Measurements from ENCODE around the gene RAB3D. TPM values are rescaled to one million over a fixed set of nuclear protein-coding genes. Genes with fewer than 3 reads are reported as not detected.
"Not testable (repeated sequence)": the region's sequence is repeated elsewhere in the genome, so short reads cannot be mapped to it uniquely, and the experiment has no call there.

The RAB3D gene
- total RNA-seq, 1 experiment from 2014 or later: 7.1 TPM

DNA sequence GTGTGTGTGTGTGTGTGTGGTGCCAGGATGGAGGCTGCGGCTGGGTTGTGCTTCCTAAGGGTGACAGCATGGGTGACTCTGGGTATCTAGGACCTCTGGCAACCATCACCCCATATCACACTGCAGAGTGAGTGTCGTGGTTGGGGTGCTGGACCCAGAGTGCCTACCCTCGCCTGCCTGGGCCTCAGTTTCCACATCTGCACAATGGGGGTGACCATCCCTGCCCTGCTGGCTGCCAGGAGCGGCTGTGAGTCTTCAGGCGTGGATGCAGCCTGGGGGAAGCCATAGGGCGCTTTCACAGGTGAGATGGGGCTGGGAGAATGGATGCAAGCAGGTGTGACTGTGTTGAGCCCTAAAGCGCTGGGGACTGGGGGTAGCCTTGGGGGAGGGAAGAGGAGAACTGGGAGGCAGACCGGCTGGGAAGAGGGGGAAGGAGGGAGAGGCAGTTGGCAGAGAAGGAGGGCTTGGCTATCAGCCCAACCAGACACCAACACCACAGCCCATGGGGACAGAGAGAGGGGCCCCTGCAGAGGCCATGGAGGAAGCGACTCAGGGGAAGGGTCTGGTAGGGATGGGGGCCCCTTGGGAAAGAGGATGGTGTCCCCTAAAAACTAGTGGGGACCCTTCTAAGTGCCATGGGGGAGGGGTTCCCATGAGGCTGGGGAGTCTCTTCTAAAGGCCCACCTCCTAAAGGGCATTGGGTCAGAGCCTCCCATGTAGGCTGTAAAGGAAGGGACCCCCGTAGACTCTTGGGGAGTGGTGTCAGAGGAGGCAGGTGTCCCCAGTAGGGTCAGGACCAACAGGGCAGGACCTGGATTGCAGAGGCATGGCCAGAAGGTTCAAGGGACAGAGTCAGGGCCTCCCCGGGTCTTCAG lies 17.5 kb upstream of the RAB3D start:
- TF ChIP-seq, protein P1, sequence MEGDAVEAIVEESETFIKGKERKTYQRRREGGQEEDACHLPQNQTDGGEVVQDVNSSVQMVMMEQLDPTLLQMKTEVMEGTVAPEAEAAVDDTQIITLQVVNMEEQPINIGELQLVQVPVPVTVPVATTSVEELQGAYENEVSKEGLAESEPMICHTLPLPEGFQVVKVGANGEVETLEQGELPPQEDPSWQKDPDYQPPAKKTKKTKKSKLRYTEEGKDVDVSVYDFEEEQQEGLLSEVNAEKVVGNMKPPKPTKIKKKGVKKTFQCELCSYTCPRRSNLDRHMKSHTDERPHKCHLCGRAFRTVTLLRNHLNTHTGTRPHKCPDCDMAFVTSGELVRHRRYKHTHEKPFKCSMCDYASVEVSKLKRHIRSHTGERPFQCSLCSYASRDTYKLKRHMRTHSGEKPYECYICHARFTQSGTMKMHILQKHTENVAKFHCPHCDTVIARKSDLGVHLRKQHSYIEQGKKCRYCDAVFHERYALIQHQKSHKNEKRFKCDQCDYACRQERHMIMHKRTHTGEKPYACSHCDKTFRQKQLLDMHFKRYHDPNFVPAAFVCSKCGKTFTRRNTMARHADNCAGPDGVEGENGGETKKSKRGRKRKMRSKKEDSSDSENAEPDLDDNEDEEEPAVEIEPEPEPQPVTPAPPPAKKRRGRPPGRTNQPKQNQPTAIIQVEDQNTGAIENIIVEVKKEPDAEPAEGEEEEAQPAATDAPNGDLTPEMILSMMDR (IDR thresholded peaks at IDR 0.05; ENCODE audit: unreplicated experiment): no peak
- no peak for DNase-seq
- Mint-ChIP-seq H3K4me1 (ENCODE audit: low read depth, unreplicated experiment) (peaks cover 8% of the 10 kb centered on the region), H3K4me3 (ENCODE audit: low read depth, unreplicated experiment) (peak overlapping the region; percentile 62), H3K27ac (ENCODE audit: unreplicated experiment) (no peak overlapping the region), H3K36me3 (ENCODE audit: insufficient read depth, unreplicated experiment) (peaks cover 27% of the 10 kb centered on the region), H3K27me3 (ENCODE audit: unreplicated experiment) (peaks cover 37% of the 10 kb centered on the region), H3K9me3 (ENCODE audit: low read depth, unreplicated experiment) (no peaks in the 10 kb centered on the region)
- intact Hi-C loops (cut with micrococcal nuclease; ENCODE audit: unreplicated experiment): no loop called here
- BruUV-seq (replicated peaks): no TSS peak
- CTCF ChIA-PET: no interaction called here

DNA sequence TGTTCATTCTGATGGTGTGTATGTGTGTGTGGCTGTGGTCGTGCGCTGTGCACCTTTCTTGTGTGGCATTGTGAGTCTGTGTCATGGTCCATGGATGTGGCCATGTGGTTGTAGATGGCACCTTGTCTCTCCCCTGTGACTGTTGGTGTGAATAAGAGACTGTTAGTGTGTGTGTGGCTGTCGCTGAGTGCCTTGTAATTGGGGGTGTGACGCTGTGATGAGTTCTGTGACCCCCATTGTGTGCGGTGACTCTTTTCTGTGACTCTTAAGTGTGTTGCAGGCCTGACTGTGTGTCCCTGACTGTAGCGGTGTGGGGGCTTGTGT lies 16.6 kb upstream of the RAB3D start:
- no peak for DNase-seq
- CTCF ChIA-PET: interaction anchor here (0.6 kb wide), 1 partner anchor 10 kb away, joined by 3 read pairs; no protein-coding TSS in a partner anchor
- H3K27me3 Mint-ChIP-seq (ENCODE audit: unreplicated experiment): peaks cover 37% of the 10 kb centered on the region
- BruUV-seq (replicated peaks): no TSS peak
- peaks cover 23% of the 10 kb centered on the region for H3K36me3 Mint-ChIP-seq (ENCODE audit: insufficient read depth, unreplicated experiment)
- H3K4me1 Mint-ChIP-seq (ENCODE audit: low read depth, unreplicated experiment): peaks cover 8% of the 10 kb centered on the region
- peak overlapping the region; percentile 62 for H3K4me3 Mint-ChIP-seq (ENCODE audit: low read depth, unreplicated experiment)
- H3K9me3 Mint-ChIP-seq (ENCODE audit: low read depth, unreplicated experiment): no peaks in the 10 kb centered on the region
- intact Hi-C loops (cut with micrococcal nuclease; ENCODE audit: unreplicated experiment): no loop called here
- H3K27ac Mint-ChIP-seq (ENCODE audit: unreplicated experiment): peak overlapping the region; percentile 54
- TF ChIP-seq, protein P1 (IDR thresholded peaks at IDR 0.05; ENCODE audit: unreplicated experiment): no peak

DNA sequence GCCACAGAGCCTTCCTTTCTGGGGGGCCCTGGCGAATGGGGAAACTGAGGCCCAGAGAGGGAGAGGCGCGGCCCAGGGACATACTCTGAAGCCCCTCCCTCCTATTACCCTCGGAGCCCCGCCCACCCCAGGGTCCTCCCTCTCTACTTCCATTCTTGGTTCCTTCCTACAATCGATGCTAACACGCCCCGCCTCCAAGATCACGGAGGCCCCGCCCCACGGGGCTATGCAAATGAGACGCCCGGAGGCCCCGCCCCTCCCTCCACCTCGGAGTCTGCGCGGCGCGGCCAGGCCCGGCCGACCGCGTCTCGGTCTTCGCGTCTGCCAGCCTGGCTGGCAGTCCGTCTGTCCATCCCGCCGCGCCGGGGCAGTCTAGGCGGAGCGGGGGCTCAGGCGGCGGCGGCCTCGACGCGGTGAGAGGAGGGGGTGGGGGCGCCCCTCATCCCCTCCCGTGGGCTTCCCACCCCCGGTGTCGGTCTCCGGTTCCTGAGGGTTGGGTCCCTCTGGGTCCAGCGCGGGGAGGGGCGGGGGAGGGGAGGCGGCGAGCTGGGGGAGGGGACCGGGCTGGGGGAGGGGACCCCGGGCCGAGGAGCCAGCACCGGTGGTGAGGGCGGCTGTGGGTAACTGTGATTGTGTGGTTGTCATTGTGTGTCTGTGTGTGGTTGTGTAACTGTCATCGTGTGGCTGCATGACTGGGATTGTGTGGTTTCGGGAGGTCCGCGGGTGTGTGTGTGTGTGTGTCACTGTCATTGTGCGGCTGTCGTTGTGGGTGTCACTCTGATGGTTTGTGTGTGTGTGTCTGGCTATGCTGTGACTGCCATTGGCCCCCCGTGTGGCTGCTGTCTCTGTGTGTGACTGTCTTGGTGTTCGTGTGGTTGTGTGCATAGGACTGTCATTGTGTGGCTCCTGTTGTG lies 16.0 kb upstream of the RAB3D start, which contains the start of gene PLPPR2:
Gene PLPPR2 (plus strand): TSS at position 273 of the 914 bp plus-strand sequence. CDS start 2,242 bp downstream, outside the sequence.
- Mint-ChIP-seq H3K36me3 (ENCODE audit: insufficient read depth, unreplicated experiment) (peaks cover 23% of the 10 kb centered on the region), H3K4me1 (ENCODE audit: low read depth, unreplicated experiment) (peaks cover 8% of the 10 kb centered on the region), H3K9me3 (ENCODE audit: low read depth, unreplicated experiment) (no peaks in the 10 kb centered on the region), H3K4me3 (ENCODE audit: low read depth, unreplicated experiment) (peak within 1 kb of the TSS; percentile 62), H3K27ac (ENCODE audit: unreplicated experiment) (peak within 1 kb of the TSS; percentile 54), H3K27me3 (ENCODE audit: unreplicated experiment) (peaks cover 37% of the 10 kb centered on the region)
- BruUV-seq (replicated peaks): no TSS peak
- intact Hi-C loops (cut with micrococcal nuclease; ENCODE audit: unreplicated experiment): no loop called here
- DNase-seq: peak; percentile 91
- TF ChIP-seq, protein P1 (IDR thresholded peaks at IDR 0.05; ENCODE audit: unreplicated experiment): no peak
- CTCF ChIA-PET: interaction anchor here (0.6 kb wide), 1 partner anchor 10 kb away, joined by 3 read pairs; no protein-coding TSS in a partner anchor

DNA sequence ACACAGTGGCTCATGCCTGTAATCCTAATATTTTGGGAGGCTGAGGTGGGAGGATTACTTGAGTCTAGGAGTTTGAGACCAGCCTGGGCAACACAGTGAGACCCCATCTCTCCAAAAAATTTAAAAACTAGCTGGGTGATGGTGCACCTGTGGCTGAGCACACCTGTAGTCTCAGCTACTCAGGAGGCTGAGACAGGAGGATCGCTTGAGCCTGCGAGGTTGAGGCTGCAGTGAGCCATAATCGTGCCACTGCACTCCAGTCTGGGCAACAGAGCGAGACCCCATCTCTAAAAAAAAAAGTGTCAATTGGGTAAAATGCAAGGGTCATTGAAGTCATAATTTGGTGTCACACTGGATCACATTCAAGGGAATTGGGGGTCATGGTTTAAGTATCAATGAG lies 14.6 kb upstream of the RAB3D start:
- H3K27ac Mint-ChIP-seq (ENCODE audit: unreplicated experiment); intact Hi-C loops (cut with micrococcal nuclease; ENCODE audit: unreplicated experiment); BruUV-seq (replicated peaks); H3K4me1 Mint-ChIP-seq (ENCODE audit: low read depth, unreplicated experiment); H3K9me3 Mint-ChIP-seq (ENCODE audit: low read depth, unreplicated experiment); DNase-seq; CTCF ChIA-PET; H3K4me3 Mint-ChIP-seq (ENCODE audit: low read depth, unreplicated experiment): not testable (repeated sequence)
- Mint-ChIP-seq H3K27me3 (ENCODE audit: unreplicated experiment) (peaks cover 28% of the 10 kb centered on the region), H3K36me3 (ENCODE audit: insufficient read depth, unreplicated experiment) (peaks cover 23% of the 10 kb centered on the region)

Measured in Calu3 (cell line).